CD14-positive monocyte (primary cell): ENCODE measurements around the gene PRAME. TPM values are rescaled to one million over a fixed set of nuclear protein-coding genes. Genes with fewer than 3 reads are reported as not detected.

ENCODE experiments used
- DNase-seq, 3 donors: peaks; one replicate each; pipeline ENCODE4 v3.0.0-alpha.2; 2011 to 2022
- H2AFZ ChIP-seq: 2 replicates; pipeline ENCODE4 v1.6.0; 2012; ENCODE audit warnings: mild to moderate bottlenecking, low read depth, low read length, inconsistent platforms; ENCODE audit not compliant: insufficient read depth, poor library complexity, severe bottlenecking
- H3K27ac ChIP-seq, 2 donors: 1 replicate in 1 of 2; 2 replicates in 1 of 2; pipeline ENCODE4 v1.5.1; 2012 to 2013; ENCODE audit warnings: low read length in 2 of 2, control low read depth in 1 of 2, inconsistent platforms in 1 of 2, low read depth in 1 of 2, mild to moderate bottlenecking in 1 of 2
- H3K27me3 ChIP-seq, 2 donors: one replicate each; pipeline versions ENCODE4 v1.6.0 to v1.6.1; 2011 to 2013; ENCODE audit warnings: low read length in 2 of 2; ENCODE audit not compliant: control insufficient read depth in 2 of 2, insufficient read depth in 2 of 2
- H3K36me3 ChIP-seq, 2 donors: replicated peaks in 1 of 2; 1 replicate in 1 of 2; 2 replicates in 1 of 2; pipeline versions ENCODE4 v1.5.1 to v1.6.1; 2012 to 2013; ENCODE audit warnings: low read length in 2 of 2, control low read depth in 1 of 2, inconsistent platforms in 1 of 2, mild to moderate bottlenecking in 1 of 2; ENCODE audit not compliant: insufficient read depth in 2 of 2, control insufficient read depth in 1 of 2
- H3K4me1 ChIP-seq, 2 donors: 1 replicate in 1 of 2; 2 replicates in 1 of 2; pipeline versions ENCODE4 v1.5.1 to v1.6.1; 2012 to 2013; ENCODE audit warnings: low read length in 2 of 2, control low read depth in 1 of 2, inconsistent platforms in 1 of 2, mild to moderate bottlenecking in 1 of 2, moderate library complexity in 1 of 2; ENCODE audit not compliant: insufficient read depth in 2 of 2, control insufficient read depth in 1 of 2
- H3K4me2 ChIP-seq: replicated peaks from 2 replicates; pipeline ENCODE3; 2012; ENCODE audit warnings: low read length, moderate library complexity, mild to moderate bottlenecking; ENCODE audit not compliant: poor library complexity, severe bottlenecking; ENCODE audit errors: extremely low read depth
- H3K4me3 ChIP-seq, 3 experiments: fragments of 200-600 bp in 1 of 3; sonication (generic) in 1 of 3; replicated peaks in 1 of 3; 1 replicate in 2 of 3; 2 replicates in 1 of 3; pipeline ENCODE4 v1.5.1; 2011 to 2013; ENCODE audit warnings: low read length in 3 of 3, mild to moderate bottlenecking in 3 of 3, control low read depth in 2 of 3, low read depth in 2 of 3, inconsistent platforms in 1 of 3, moderate library complexity in 1 of 3
- H3K79me2 ChIP-seq: 2 replicates; pipeline ENCODE4 v1.6.0; 2012; ENCODE audit warnings: mild to moderate bottlenecking, control low read depth, inconsistent platforms, low read length, moderate library complexity; ENCODE audit not compliant: insufficient read depth
- H3K9ac ChIP-seq: 2 replicates; pipeline ENCODE4 v1.6.0; 2017; ENCODE audit warnings: low read length, mild to moderate bottlenecking; ENCODE audit not compliant: insufficient read depth, poor library complexity, severe bottlenecking
- H3K9me3 ChIP-seq, 2 donors: replicated peaks in 1 of 2; 1 replicate in 1 of 2; 2 replicates in 1 of 2; pipeline versions ENCODE4 v1.5.1 to v1.6.1; 2012 to 2013; ENCODE audit warnings: low read length in 2 of 2, control low read depth in 1 of 2; ENCODE audit not compliant: control insufficient read depth in 1 of 2, insufficient read depth in 1 of 2
- H4K20me1 ChIP-seq: 2 replicates; pipeline ENCODE4 v1.6.0; 2012; ENCODE audit warnings: mild to moderate bottlenecking, low read length, control low read depth, moderate library complexity; ENCODE audit not compliant: insufficient read depth
- H3K27ac Mint-ChIP-seq, 7 donors: one replicate each; pipeline ENCODE4 v1.8.0; 2020; ENCODE audit warnings: mild to moderate bottlenecking in 7 of 7, mixed read lengths in 7 of 7, moderate library complexity in 6 of 7, inconsistent platforms in 2 of 7
- H3K27me3 Mint-ChIP-seq, 3 donors: one replicate each; pipeline ENCODE4 v1.8.0; 2021 to 2022; ENCODE audit warnings: low read depth in 3 of 3, mild to moderate bottlenecking in 3 of 3, mixed read lengths in 3 of 3, moderate library complexity in 3 of 3, inconsistent platforms in 1 of 3
- H3K36me3 Mint-ChIP-seq, 2 donors: one replicate each; pipeline ENCODE4 v1.8.0; 2020; ENCODE audit warnings: mixed read lengths in 2 of 2, inconsistent platforms in 1 of 2, mild to moderate bottlenecking in 1 of 2
- H3K4me1 Mint-ChIP-seq: one replicate; pipeline ENCODE4 v1.8.0; 2020; ENCODE audit warnings: mild to moderate bottlenecking, mixed read lengths
- H3K4me3 Mint-ChIP-seq, 2 donors: one replicate each; pipeline ENCODE4 v1.8.0; 2020; ENCODE audit warnings: mild to moderate bottlenecking in 2 of 2, mixed read lengths in 2 of 2, moderate library complexity in 1 of 2
- H3K9me3 Mint-ChIP-seq, 7 donors: one replicate each; pipeline ENCODE4 v1.8.0; 2020 to 2022; ENCODE audit warnings: mixed read lengths in 7 of 7, mild to moderate bottlenecking in 6 of 7, moderate library complexity in 6 of 7, inconsistent platforms in 2 of 7
- WGBS: methylation state at CpG from one replicate; pipeline ENCODE4 v1.1.5; 2013; ENCODE audit warnings: missing lambda C conversion rate; ENCODE audit not compliant: insufficient coverage; 5-methylcytosine and 5-hydroxymethylcytosine counted together
- intact Hi-C, 2 donors: fragments of 100-400 bp; cut with micrococcal nuclease; formaldehyde crosslinking; loops; one replicate each; pipeline versions ENCODE4 v1.15.0 to v1.15.1; 2023
- polyA plus RNA-seq, 3 donors: library from polyadenylated mRNA; depleted of rRNA in 1 of 3; unstranded in 2 of 3; stranded (reverse) in 1 of 3; fragments of 300-500 nt in 2 of 3; fragments of >200 nt in 1 of 3; fragmentation: Illumina TruSeq in 2 of 3; gene quantifications; 1 replicate in 2 of 3; 2 replicates in 1 of 3; pipeline ENCODE4 v1.2.3, GENCODE V29; 2012 to 2021
- TF ChIP-seq, protein P1 (sequence below): fragments of 200-600 bp; IDR thresholded peaks from one replicate; pipeline ENCODE4 v1.8.0; 2022; ENCODE audit warnings: antibody characterized with exemption, mild to moderate bottlenecking

The PRAME gene
- polyA plus RNA-seq, 3 donors = not detected

DNA sequence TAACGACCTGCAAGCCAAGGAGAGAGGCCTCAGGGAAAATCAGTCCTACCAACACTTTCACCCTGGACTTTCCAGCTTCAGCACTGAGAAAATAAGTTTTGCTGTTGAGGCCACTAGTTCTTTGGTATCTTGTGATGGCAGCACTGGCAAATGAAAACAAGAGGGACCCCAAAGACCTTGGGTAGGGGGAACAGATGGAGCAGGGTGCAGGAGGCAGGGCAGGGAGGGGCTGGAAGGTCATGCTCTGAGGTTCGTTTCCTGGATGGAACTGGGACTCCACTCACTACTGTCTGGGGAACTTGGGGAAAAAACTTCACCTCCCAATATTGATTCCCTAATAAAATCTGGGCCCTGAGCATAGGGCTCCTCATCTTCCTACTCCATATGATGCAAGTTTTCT lies 34.2 kb upstream of the PRAME start:
- H4K20me1 ChIP-seq = no peaks in the 10 kb centered on the region
- TF ChIP-seq, protein P1, sequence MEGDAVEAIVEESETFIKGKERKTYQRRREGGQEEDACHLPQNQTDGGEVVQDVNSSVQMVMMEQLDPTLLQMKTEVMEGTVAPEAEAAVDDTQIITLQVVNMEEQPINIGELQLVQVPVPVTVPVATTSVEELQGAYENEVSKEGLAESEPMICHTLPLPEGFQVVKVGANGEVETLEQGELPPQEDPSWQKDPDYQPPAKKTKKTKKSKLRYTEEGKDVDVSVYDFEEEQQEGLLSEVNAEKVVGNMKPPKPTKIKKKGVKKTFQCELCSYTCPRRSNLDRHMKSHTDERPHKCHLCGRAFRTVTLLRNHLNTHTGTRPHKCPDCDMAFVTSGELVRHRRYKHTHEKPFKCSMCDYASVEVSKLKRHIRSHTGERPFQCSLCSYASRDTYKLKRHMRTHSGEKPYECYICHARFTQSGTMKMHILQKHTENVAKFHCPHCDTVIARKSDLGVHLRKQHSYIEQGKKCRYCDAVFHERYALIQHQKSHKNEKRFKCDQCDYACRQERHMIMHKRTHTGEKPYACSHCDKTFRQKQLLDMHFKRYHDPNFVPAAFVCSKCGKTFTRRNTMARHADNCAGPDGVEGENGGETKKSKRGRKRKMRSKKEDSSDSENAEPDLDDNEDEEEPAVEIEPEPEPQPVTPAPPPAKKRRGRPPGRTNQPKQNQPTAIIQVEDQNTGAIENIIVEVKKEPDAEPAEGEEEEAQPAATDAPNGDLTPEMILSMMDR = no peak
- H3K27ac Mint-ChIP-seq = no peak overlapping the region
- no peak for DNase-seq
- no peak overlapping the region for H3K4me3 ChIP-seq
- no peak overlapping the region for H3K27ac ChIP-seq
- no peaks in the 10 kb centered on the region for H3K4me1 ChIP-seq
- peaks cover 3 to 7% (median 7%) of the 10 kb centered on the region in 3 donors for H3K27me3 Mint-ChIP-seq
- 80% methylated on average over 1 of the region's 2 CpGs for WGBS
- H3K9me3 ChIP-seq = no peaks in the 10 kb centered on the region
- H3K9me3 Mint-ChIP-seq = no peaks in the 10 kb centered on the region
- no peak overlapping the region for H2AFZ ChIP-seq
- H3K4me3 Mint-ChIP-seq = no peak overlapping the region
- H3K4me2 ChIP-seq = no peak overlapping the region
- intact Hi-C loops = no loop called here
- no peak overlapping the region for H3K9ac ChIP-seq
- H3K4me1 Mint-ChIP-seq = peaks cover 2% of the 10 kb centered on the region
- no peaks in the 10 kb centered on the region for H3K27me3 ChIP-seq
- H3K36me3 ChIP-seq = no peaks in the 10 kb centered on the region
- H3K79me2 ChIP-seq = no peaks in the 10 kb centered on the region
- no peaks in the 10 kb centered on the region for H3K36me3 Mint-ChIP-seq

DNA sequence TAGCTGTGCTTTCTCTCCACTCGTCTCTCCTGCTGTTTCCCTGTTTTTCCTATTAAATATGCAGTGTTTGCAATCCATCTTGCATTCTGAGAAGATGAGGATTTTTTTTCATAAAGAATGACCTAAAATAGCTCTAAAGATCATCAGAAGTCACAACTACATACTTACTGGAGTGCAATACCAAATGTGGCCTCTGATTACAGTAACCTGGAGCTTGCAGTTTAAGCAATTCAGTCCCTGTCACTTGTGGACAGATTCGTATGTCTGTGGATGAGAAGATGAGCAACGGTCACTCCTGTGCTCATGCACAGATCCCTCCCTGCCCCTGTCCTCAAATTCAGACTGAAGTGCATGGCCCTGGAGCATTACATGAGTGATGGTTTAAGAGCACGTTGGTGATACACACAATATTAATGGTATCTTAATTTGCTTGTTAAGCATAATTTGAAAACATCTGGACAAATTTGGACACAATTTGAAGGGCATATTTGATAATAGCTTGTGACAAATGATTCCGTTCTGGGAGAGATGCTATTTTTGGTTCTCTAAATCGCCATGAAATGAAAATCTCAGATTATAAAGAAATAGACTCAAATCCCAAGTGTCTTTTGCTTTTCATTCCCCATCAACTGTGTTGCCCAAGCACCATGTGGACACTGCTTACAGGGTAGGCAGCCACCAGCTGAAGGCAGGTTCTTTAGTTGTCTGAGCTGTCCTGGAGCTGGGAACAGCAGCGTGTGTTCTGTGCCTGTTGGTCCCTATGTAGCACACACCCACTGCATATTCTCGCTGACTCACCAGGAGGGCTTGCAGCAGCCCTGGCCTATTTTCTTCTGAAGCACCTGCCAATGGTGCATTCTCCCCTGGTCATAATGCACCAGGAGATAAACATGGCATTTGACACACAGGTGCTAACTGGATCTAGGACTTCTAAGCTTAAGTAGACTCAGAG lies 32.6 kb upstream of the PRAME start:
- Histone ChIP-seq H3K79me2 (no peaks in the 10 kb centered on the region), H3K9me3 (no peaks in the 10 kb centered on the region), H3K4me3 (no peak overlapping the region), H3K36me3 (no peaks in the 10 kb centered on the region), H2AFZ (no peak overlapping the region), H3K4me2 (no peak overlapping the region), H3K9ac (no peak overlapping the region), H3K27ac (no peak overlapping the region), H3K4me1 (no peaks in the 10 kb centered on the region), H3K27me3 (no peaks in the 10 kb centered on the region), H4K20me1 (no peaks in the 10 kb centered on the region)
- Mint-ChIP-seq H3K27ac (no peak overlapping the region), H3K4me3 (no peak overlapping the region), H3K9me3 (no peaks in the 10 kb centered on the region), H3K27me3 (peaks cover 4 to 15% (median 7%) of the 10 kb centered on the region in 3 donors), H3K36me3 (no peaks in the 10 kb centered on the region), H3K4me1 (peaks cover 2% of the 10 kb centered on the region)
- 80% methylated on average over 3 of the region's 8 CpGs for WGBS
- DNase-seq = no peak
- TF ChIP-seq, protein P1 = no peak
- intact Hi-C loops = no loop called here
